PC-3 (cell line): Measurements from ENCODE around the gene PRUNE2. TPM values are rescaled to one million over a fixed set of nuclear protein-coding genes. Genes with fewer than 3 reads are reported as not detected.

Experiments used
- ATAC-seq: fragments of 200-7000 bp; cut with Tn5 transposase; 2 replicates; pipeline ENCODE4 v1.9.1; 2020; ENCODE audit warnings: mild to moderate bottlenecking, moderate library complexity
- BruUV-seq: library from RNA; stranded (reverse); fragments of 400-500 nt; replicated peaks from 2 replicates; lab custom pipeline; 2021; lab: Mats Ljungman, UMichigan
- CTCF ChIA-PET: fragments of 300-600 bp; sonication (Branson Sonifier 250); formaldehyde crosslinking; loops from one replicate; lab custom pipeline; 2022; ENCODE audit warnings: antibody characterized with exemption; lab: Charles Lee
- POLR2A ChIA-PET: fragments of 300-600 bp; sonication (Branson Sonifier 250); formaldehyde crosslinking; loops from one replicate; lab custom pipeline; 2022; ENCODE audit warnings: antibody characterized with exemption; ENCODE audit not compliant: unreplicated experiment; lab: Charles Lee
- DNase-seq: peaks from one replicate; pipeline ENCODE4 v3.0.0-alpha.2; 2015
- H2AFZ ChIP-seq: fragments of 300-600 bp; sonication (generic); 2 replicates; pipeline ENCODE4 v1.6.0; 2016; ENCODE audit warnings: antibody characterized with exemption, low read length
- H3F3A ChIP-seq: fragments of 300-600 bp; sonication (generic); one replicate; pipeline ENCODE4 v1.6.0; 2017; ENCODE audit warnings: antibody characterized with exemption, low read length, control low read depth, mild to moderate bottlenecking; ENCODE audit not compliant: unreplicated experiment
- H3K27ac ChIP-seq: fragments of 300-600 bp; sonication (generic); 2 replicates; pipeline ENCODE4 v1.5.1; 2016; ENCODE audit warnings: mild to moderate bottlenecking, low read length
- H3K27me3 ChIP-seq: fragments of 300-600 bp; sonication (generic); 2 replicates; pipeline ENCODE4 v1.6.1; 2016; ENCODE audit warnings: low read length, mixed read lengths
- H3K36me3 ChIP-seq: fragments of 300-600 bp; sonication (generic); 2 replicates; pipeline ENCODE4 v1.6.1; 2016; ENCODE audit warnings: low read depth, mixed run types, low read length, mixed read lengths
- H3K4me1 ChIP-seq: fragments of 300-600 bp; sonication (generic); 2 replicates; pipeline ENCODE4 v1.5.1; 2016; ENCODE audit warnings: low read length; ENCODE audit not compliant: insufficient read depth
- H3K4me2 ChIP-seq: fragments of 300-600 bp; sonication (generic); 2 replicates; pipeline ENCODE4 v1.6.0; 2016; ENCODE audit warnings: low read length
- H3K4me3 ChIP-seq: fragments of 300-600 bp; sonication (generic); 2 replicates; pipeline ENCODE4 v1.5.1; 2016; ENCODE audit warnings: mild to moderate bottlenecking, low read length, mixed read lengths
- H3K79me2 ChIP-seq: fragments of 300-600 bp; sonication (generic); 2 replicates; pipeline ENCODE4 v1.6.1; 2017; ENCODE audit warnings: low read length, mixed read lengths
- H3K9ac ChIP-seq: fragments of 300-600 bp; sonication (generic); 2 replicates; pipeline ENCODE4 v1.6.0; 2016; ENCODE audit warnings: mild to moderate bottlenecking, low read length
- H3K9me2 ChIP-seq: fragments of 300-600 bp; sonication (generic); replicated peaks from 2 replicates; pipeline ENCODE4 v1.6.1; 2016; ENCODE audit warnings: mixed run types, low read length, mixed read lengths
- H3K9me3 ChIP-seq: fragments of 300-600 bp; sonication (generic); 2 replicates; pipeline ENCODE4 v1.6.1; 2016; ENCODE audit warnings: low read length, mixed read lengths
- H4K20me1 ChIP-seq: fragments of 300-600 bp; sonication (generic); 2 replicates; pipeline ENCODE4 v1.6.1; 2016; ENCODE audit warnings: low read length, mixed read lengths
- EZH2 ChIP-seq: fragments of 300-600 bp; sonication (generic); IDR thresholded peaks from one replicate; pipeline ENCODE4 v1.6.1; 2017; ENCODE audit warnings: antibody characterized with exemption, mild to moderate bottlenecking, low read length; ENCODE audit not compliant: unreplicated experiment
- EZH2phosphoT487 ChIP-seq: fragments of 300-600 bp; sonication (generic); IDR thresholded peaks from 2 replicates; pipeline ENCODE4 v1.6.1; 2018; ENCODE audit warnings: mild to moderate bottlenecking, antibody characterized with exemption, low read length, borderline replicate concordance
- intact Hi-C: fragments of 100-400 bp; cut with micrococcal nuclease; formaldehyde crosslinking; loops from 2 replicates; pipeline ENCODE4 v1.9.0; 2023
- total RNA-seq: library from RNA; depleted of rRNA; stranded (reverse); fragments of >200 nt; gene quantifications from 2 replicates; pipeline ENCODE4 v1.2.3, GENCODE V29; 2014
- TF ChIP-seq, protein P1 (sequence below): fragments of 300-600 bp; sonication (generic); conservative IDR thresholded peaks from 2 replicates; pipeline ENCODE4 v1.5.1; 2017; ENCODE audit warnings: antibody characterized with exemption, low read depth, mild to moderate bottlenecking, low read length

Gene PRUNE2
- total RNA-seq, 1 experiment from 2014 or later = not detected

DNA sequence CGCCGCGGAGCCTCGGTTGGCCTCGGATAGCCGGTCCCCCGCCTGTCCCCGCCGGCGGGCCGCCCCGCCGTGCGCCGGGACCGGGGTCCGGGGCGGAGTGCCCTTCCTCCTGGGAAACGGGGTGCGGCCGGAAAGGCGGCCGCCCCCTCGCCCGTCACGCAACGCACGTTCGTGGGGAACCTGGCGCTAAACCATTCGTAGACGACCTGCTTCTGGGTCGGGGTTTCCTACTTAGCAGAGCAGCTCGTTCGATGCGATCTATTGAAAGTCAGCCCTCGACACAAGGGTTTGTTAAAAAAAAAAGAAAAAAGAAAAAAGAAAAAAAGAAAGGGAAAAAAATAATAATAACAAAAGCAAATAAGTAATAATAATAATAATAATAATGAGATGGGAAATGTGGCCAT is 334.2 kb downstream of the PRUNE2 start:
- Histone ChIP-seq H3K36me3 (no peaks in the 10 kb centered on the region), H3K9me3 (no peaks in the 10 kb centered on the region), H3K4me3 (no peak overlapping the region), H3F3A (no peaks in the 10 kb centered on the region), H3K9ac (no peak overlapping the region), H4K20me1 (no peaks in the 10 kb centered on the region), H3K27ac (no peak overlapping the region), H3K4me1 (no peaks in the 10 kb centered on the region), H2AFZ (no peak overlapping the region), H3K27me3 (peaks cover 15% of the 10 kb centered on the region; the same call in 1 of the 2 replicates), H3K4me2 (no peak overlapping the region), H3K9me2 (no peaks in the 10 kb centered on the region), H3K79me2 (no peaks in the 10 kb centered on the region)
- intact Hi-C loops = no loop called here
- TF ChIP-seq EZH2 (no peak), EZH2phosphoT487 (no peak)
- TF ChIP-seq, protein P1, sequence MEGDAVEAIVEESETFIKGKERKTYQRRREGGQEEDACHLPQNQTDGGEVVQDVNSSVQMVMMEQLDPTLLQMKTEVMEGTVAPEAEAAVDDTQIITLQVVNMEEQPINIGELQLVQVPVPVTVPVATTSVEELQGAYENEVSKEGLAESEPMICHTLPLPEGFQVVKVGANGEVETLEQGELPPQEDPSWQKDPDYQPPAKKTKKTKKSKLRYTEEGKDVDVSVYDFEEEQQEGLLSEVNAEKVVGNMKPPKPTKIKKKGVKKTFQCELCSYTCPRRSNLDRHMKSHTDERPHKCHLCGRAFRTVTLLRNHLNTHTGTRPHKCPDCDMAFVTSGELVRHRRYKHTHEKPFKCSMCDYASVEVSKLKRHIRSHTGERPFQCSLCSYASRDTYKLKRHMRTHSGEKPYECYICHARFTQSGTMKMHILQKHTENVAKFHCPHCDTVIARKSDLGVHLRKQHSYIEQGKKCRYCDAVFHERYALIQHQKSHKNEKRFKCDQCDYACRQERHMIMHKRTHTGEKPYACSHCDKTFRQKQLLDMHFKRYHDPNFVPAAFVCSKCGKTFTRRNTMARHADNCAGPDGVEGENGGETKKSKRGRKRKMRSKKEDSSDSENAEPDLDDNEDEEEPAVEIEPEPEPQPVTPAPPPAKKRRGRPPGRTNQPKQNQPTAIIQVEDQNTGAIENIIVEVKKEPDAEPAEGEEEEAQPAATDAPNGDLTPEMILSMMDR = no peak
- POLR2A ChIA-PET = no interaction called here
- DNase-seq (no peak), ATAC-seq (no peak)
- CTCF ChIA-PET = no interaction called here
- no TSS peak for BruUV-seq

DNA sequence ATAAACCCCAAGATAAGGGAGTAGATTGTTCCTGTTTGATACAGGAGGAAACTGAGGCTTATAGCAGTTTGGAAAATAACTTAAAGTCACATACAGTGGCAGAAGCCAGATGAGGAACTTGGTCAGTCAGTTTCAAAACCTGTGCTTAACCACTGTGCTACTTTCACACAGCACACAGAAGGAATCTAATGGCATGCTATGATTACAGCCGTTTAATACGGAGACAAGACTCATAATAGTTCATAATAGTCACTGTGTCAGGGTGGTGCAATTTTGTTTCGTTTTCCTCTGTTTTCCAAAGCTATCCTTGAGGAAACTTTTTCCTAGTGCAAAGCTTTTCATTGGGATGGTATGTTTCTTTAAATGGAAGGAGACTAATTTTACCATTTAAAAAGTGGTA is 334.6 kb downstream of the PRUNE2 start:
- Histone ChIP-seq H4K20me1 (no peaks in the 10 kb centered on the region), H3F3A (no peaks in the 10 kb centered on the region), H3K36me3 (no peaks in the 10 kb centered on the region), H3K27me3 (peaks cover 12% of the 10 kb centered on the region; the same call in 1 of the 2 replicates), H3K79me2 (no peaks in the 10 kb centered on the region), H3K4me3 (no peak overlapping the region), H3K27ac (no peak overlapping the region), H2AFZ (no peak overlapping the region), H3K9ac (no peak overlapping the region), H3K4me2 (no peak overlapping the region), H3K4me1 (no peaks in the 10 kb centered on the region), H3K9me3 (no peaks in the 10 kb centered on the region), H3K9me2 (no peaks in the 10 kb centered on the region)
- intact Hi-C loops = no loop called here
- DNase-seq = no peak
- CTCF ChIA-PET = no interaction called here
- TF ChIP-seq EZH2 = no peak
- TF ChIP-seq EZH2phosphoT487 = no peak
- TF ChIP-seq, protein P1 = no peak
- no peak for ATAC-seq
- POLR2A ChIA-PET = no interaction called here
- BruUV-seq = no TSS peak

DNA sequence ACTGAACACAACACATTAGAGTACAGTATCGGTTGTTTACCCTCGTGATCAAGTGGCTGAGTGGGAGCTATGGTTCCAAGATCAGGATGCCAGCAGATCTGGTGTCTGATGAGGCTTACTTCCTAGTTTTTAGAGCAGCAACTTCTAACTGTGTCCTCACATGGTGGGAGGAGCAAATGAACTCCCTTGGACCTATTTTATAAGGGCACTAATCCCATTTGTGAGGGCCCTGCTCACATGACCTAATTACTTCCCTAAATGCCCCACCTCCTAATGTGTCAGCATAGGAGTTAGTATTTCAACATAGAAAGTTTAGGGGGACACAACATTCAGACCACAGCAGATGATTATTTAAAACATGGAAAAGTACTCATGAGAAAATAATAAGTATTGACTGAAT is 335.1 kb downstream of the PRUNE2 start:
- Histone ChIP-seq H3K4me3 (no peak overlapping the region), H3K9me2 (no peaks in the 10 kb centered on the region), H2AFZ (no peak overlapping the region), H3K9ac (no peak overlapping the region), H3K4me1 (no peaks in the 10 kb centered on the region), H3K79me2 (no peaks in the 10 kb centered on the region), H3K27me3 (peaks cover 10% of the 10 kb centered on the region; the same call in 1 of the 2 replicates), H3K4me2 (no peak overlapping the region), H4K20me1 (no peaks in the 10 kb centered on the region), H3K9me3 (no peaks in the 10 kb centered on the region), H3K27ac (no peak overlapping the region), H3K36me3 (no peaks in the 10 kb centered on the region), H3F3A (no peaks in the 10 kb centered on the region)
- ChIA-PET POLR2A (no interaction called here), CTCF (no interaction called here)
- TF ChIP-seq EZH2phosphoT487 (no peak), EZH2 (no peak)
- TF ChIP-seq, protein P1 = no peak
- intact Hi-C loops = no loop called here
- BruUV-seq = no TSS peak
- ATAC-seq (no peak), DNase-seq (no peak)
